IgD-negative memory B cell (primary cell): Measurements from ENCODE around the gene PARD3. TPM values are rescaled to one million over a fixed set of nuclear protein-coding genes. Genes with fewer than 3 reads are reported as not detected.

Source experiments
- H3K27ac Mint-ChIP-seq, 3 donors: one replicate each; pipeline ENCODE4 v1.8.0; 2020 to 2022; ENCODE audit warnings: mild to moderate bottlenecking in 3 of 3, mixed read lengths in 3 of 3, moderate library complexity in 1 of 3
- H3K27me3 Mint-ChIP-seq: one replicate; pipeline ENCODE4 v1.8.0; 2021; ENCODE audit warnings: mixed read lengths
- H3K36me3 Mint-ChIP-seq: one replicate; pipeline ENCODE4 v1.8.0; 2020; ENCODE audit warnings: mild to moderate bottlenecking, mixed read lengths
- H3K4me1 Mint-ChIP-seq, 3 donors: one replicate each; pipeline ENCODE4 v1.8.0; 2020 to 2022; ENCODE audit warnings: mixed read lengths in 3 of 3, mild to moderate bottlenecking in 1 of 3
- H3K4me3 Mint-ChIP-seq, 4 donors: one replicate each; pipeline ENCODE4 v1.8.0; 2020 to 2022; ENCODE audit warnings: mild to moderate bottlenecking in 4 of 4, mixed read lengths in 4 of 4, moderate library complexity in 3 of 4
- H3K9me3 Mint-ChIP-seq, 3 donors: one replicate each; pipeline ENCODE4 v1.8.0; 2020 to 2021; ENCODE audit warnings: mixed read lengths in 3 of 3, mild to moderate bottlenecking in 1 of 3
- polyA plus RNA-seq: library from polyadenylated mRNA; unstranded; fragments of 300-500 nt; fragmentation: Illumina TruSeq; gene quantifications from one replicate; pipeline ENCODE4 v1.2.3, GENCODE V29; 2021

Gene PARD3
- polyA plus RNA-seq, 1 donor from 2014 or later: not detected

- peaks cover 0 to 4% (median 0%) of the 10 kb centered on the region in 3 donors for H3K9me3 Mint-ChIP-seq
- no peaks in the 10 kb centered on the region for H3K36me3 Mint-ChIP-seq
- H3K27ac Mint-ChIP-seq: no peak overlapping the region
- H3K4me3 Mint-ChIP-seq: no peak overlapping the region
- peaks cover 0 to 3% (median 0%) of the 10 kb centered on the region in 3 donors for H3K4me1 Mint-ChIP-seq
- no peaks in the 10 kb centered on the region for H3K27me3 Mint-ChIP-seq
These were observed 693.1 kb downstream of the PARD3 start for GRCh38 chr10:34121781-34122622.

- Mint-ChIP-seq H3K4me1 (peaks cover 0 to 1% (median 0%) of the 10 kb centered on the region in 3 donors), H3K4me3 (no peak overlapping the region), H3K27me3 (no peaks in the 10 kb centered on the region), H3K27ac (no peak overlapping the region), H3K9me3 (peaks cover 0 to 4% (median 1%) of the 10 kb centered on the region in 3 donors), H3K36me3 (no peaks in the 10 kb centered on the region)
These were observed 693.9 kb downstream of the PARD3 start for GRCh38 chr10:34121125-34121753.

GRCh38 chr10:34119456-34119855, 695.6 kb downstream of the PARD3 start:
- peaks cover 0 to 2% (median 1%) of the 10 kb centered on the region in 3 donors for H3K9me3 Mint-ChIP-seq
- peaks cover 0 to 1% (median 0%) of the 10 kb centered on the region in 3 donors for H3K4me1 Mint-ChIP-seq
- no peak overlapping the region for H3K4me3 Mint-ChIP-seq
- no peaks in the 10 kb centered on the region for H3K27me3 Mint-ChIP-seq
- no peak overlapping the region for H3K27ac Mint-ChIP-seq
- no peaks in the 10 kb centered on the region for H3K36me3 Mint-ChIP-seq

- Mint-ChIP-seq H3K4me1 (no peaks in the 10 kb centered on the region), H3K9me3 (peaks cover 1 to 3% (median 2%) of the 10 kb centered on the region in 3 donors)
These were observed 698.3 kb downstream of the PARD3 start for GRCh38 chr10:34116681-34117271.

GRCh38 chr10:34116220-34116641, 698.9 kb downstream of the PARD3 start:
- Mint-ChIP-seq H3K4me3 (no peak overlapping the region), H3K36me3 (no peaks in the 10 kb centered on the region), H3K27me3 (no peaks in the 10 kb centered on the region), H3K9me3 (peaks cover 1 to 3% (median 2%) of the 10 kb centered on the region in 3 donors), H3K27ac (no peak overlapping the region), H3K4me1 (no peaks in the 10 kb centered on the region)

More at GRCh38 chr10:34116681-34117271, 698.3 kb downstream of the PARD3 start:
- H3K27ac Mint-ChIP-seq: no peak overlapping the region
- H3K4me3 Mint-ChIP-seq: no peak overlapping the region
- no peaks in the 10 kb centered on the region for H3K27me3 Mint-ChIP-seq
- no peaks in the 10 kb centered on the region for H3K36me3 Mint-ChIP-seq

GRCh38 chr10:34114914-34115313, 700.2 kb downstream of the PARD3 start:
- no peaks in the 10 kb centered on the region for H3K4me1 Mint-ChIP-seq
- no peak overlapping the region for H3K4me3 Mint-ChIP-seq
- no peak overlapping the region for H3K27ac Mint-ChIP-seq
- no peaks in the 10 kb centered on the region for H3K27me3 Mint-ChIP-seq
- no peaks in the 10 kb centered on the region for H3K36me3 Mint-ChIP-seq
- H3K9me3 Mint-ChIP-seq: peaks cover 1 to 3% (median 2%) of the 10 kb centered on the region in 3 donors

GRCh38 chr10:34113504-34114225, 701.4 kb downstream of the PARD3 start:
- no peaks in the 10 kb centered on the region for H3K4me1 Mint-ChIP-seq
- H3K4me3 Mint-ChIP-seq: no peak overlapping the region
- H3K36me3 Mint-ChIP-seq: peaks cover 1% of the 10 kb centered on the region
- no peaks in the 10 kb centered on the region for H3K27me3 Mint-ChIP-seq
- H3K27ac Mint-ChIP-seq: no peak overlapping the region
- peaks cover 1 to 3% (median 2%) of the 10 kb centered on the region in 3 donors for H3K9me3 Mint-ChIP-seq

- Mint-ChIP-seq H3K27ac (no peak overlapping the region), H3K4me1 (no peaks in the 10 kb centered on the region), H3K4me3 (no peak overlapping the region), H3K27me3 (no peaks in the 10 kb centered on the region), H3K9me3 (peaks cover 1 to 3% (median 2%) of the 10 kb centered on the region in 3 donors), H3K36me3 (peaks cover 1% of the 10 kb centered on the region)
These were observed 702.8 kb downstream of the PARD3 start for GRCh38 chr10:34112171-34112782.

GRCh38 chr10:34111179-34111578, 703.9 kb downstream of the PARD3 start:
- Mint-ChIP-seq H3K4me1 (no peaks in the 10 kb centered on the region), H3K27ac (no peak overlapping the region), H3K36me3 (peaks cover 1% of the 10 kb centered on the region), H3K9me3 (peaks cover 0 to 3% (median 3%) of the 10 kb centered on the region in 3 donors), H3K4me3 (peak overlapping the region in 1 of 4 donors; percentile 55), H3K27me3 (no peaks in the 10 kb centered on the region)

GRCh38 chr10:34109952-34110702, 705.0 kb downstream of the PARD3 start:
- H3K9me3 Mint-ChIP-seq: peaks cover 0 to 6% (median 3%) of the 10 kb centered on the region in 3 donors
- no peaks in the 10 kb centered on the region for H3K27me3 Mint-ChIP-seq
- H3K36me3 Mint-ChIP-seq: peaks cover 1% of the 10 kb centered on the region
- no peaks in the 10 kb centered on the region for H3K4me1 Mint-ChIP-seq
- H3K27ac Mint-ChIP-seq: no peak overlapping the region
- H3K4me3 Mint-ChIP-seq: no peak overlapping the region

GRCh38 chr10:34109495-34109894, 705.6 kb downstream of the PARD3 start:
- no peaks in the 10 kb centered on the region for H3K4me1 Mint-ChIP-seq

GRCh38 chr10:34107626-34108516, 707.2 kb downstream of the PARD3 start:
- H3K36me3 Mint-ChIP-seq: peaks cover 1% of the 10 kb centered on the region
- no peaks in the 10 kb centered on the region for H3K4me1 Mint-ChIP-seq
- no peak overlapping the region for H3K27ac Mint-ChIP-seq
- H3K27me3 Mint-ChIP-seq: no peaks in the 10 kb centered on the region
- H3K4me3 Mint-ChIP-seq: no peak overlapping the region
- H3K9me3 Mint-ChIP-seq: peaks cover 0 to 9% (median 2%) of the 10 kb centered on the region in 3 donors

More at GRCh38 chr10:34109495-34109894, 705.6 kb downstream of the PARD3 start:
- Mint-ChIP-seq H3K27me3 (no peaks in the 10 kb centered on the region), H3K4me3 (no peak overlapping the region), H3K9me3 (peaks cover 2 to 6% (median 3%) of the 10 kb centered on the region in 3 donors), H3K36me3 (peaks cover 1% of the 10 kb centered on the region), H3K27ac (no peak overlapping the region)

GRCh38 chr10:34106356-34106885, 708.7 kb downstream of the PARD3 start:
- Mint-ChIP-seq H3K36me3 (peaks cover 1% of the 10 kb centered on the region), H3K27me3 (no peaks in the 10 kb centered on the region), H3K4me1 (no peaks in the 10 kb centered on the region), H3K4me3 (no peak overlapping the region), H3K9me3 (peaks cover 0 to 9% (median 2%) of the 10 kb centered on the region in 3 donors), H3K27ac (no peak overlapping the region)
